Stimulated activated CD4-positive, alpha-beta T cell treated with anti-CD3 and anti-CD28 coated beads, TNF-alpha, amount 100 ng/mL, for 48 hours (primary cell): ENCODE measurements around the gene RBM12.

ENCODE experiments used
- DNase-seq, 3 donors: peaks; one replicate each; pipeline ENCODE4 v3.0.0-alpha.2; 2020; ENCODE audit warnings: low read depth in 3 of 3

The RBM12 gene

GRCh38 chr20:35653893-35654292 is 10.8 kb downstream of the RBM12 start:
- DNase-seq = no peak

GRCh38 chr20:35653430-35653734 is 11.3 kb downstream of the RBM12 start:
- no peak for DNase-seq

- no peak for DNase-seq
Measured at GRCh38 chr20:35652641-35653429, 11.9 kb downstream of the RBM12 start.

- DNase-seq = no peak
Measured at GRCh38 chr20:35651958-35652357, 12.7 kb downstream of the RBM12 start.

GRCh38 chr20:35650632-35651031 is 14.1 kb downstream of the RBM12 start:
- no peak for DNase-seq

- no peak for DNase-seq
Measured at GRCh38 chr20:35648836-35649235, 15.9 kb downstream of the RBM12 start.

- no peak for DNase-seq
Measured at GRCh38 chr20:35644806-35645205, 19.9 kb downstream of the RBM12 start.

- no peak for DNase-seq
Measured at GRCh38 chr20:35643045-35643444, 21.7 kb downstream of the RBM12 start.

GRCh38 chr20:35641743-35642142 is 23.0 kb downstream of the RBM12 start:
- no peak for DNase-seq

GRCh38 chr20:35640724-35641123 is 24.0 kb downstream of the RBM12 start:
- no peak for DNase-seq

GRCh38 chr20:35638751-35639150 is 25.9 kb downstream of the RBM12 start:
- DNase-seq = no peak

- DNase-seq = no peak
Measured at GRCh38 chr20:35637276-35637675, 27.4 kb downstream of the RBM12 start.

- DNase-seq = no peak
Measured at GRCh38 chr20:35636095-35636494, 28.6 kb downstream of the RBM12 start.

- no peak for DNase-seq
Measured at GRCh38 chr20:35635652-35636051, 29.0 kb downstream of the RBM12 start.

GRCh38 chr20:35632539-35633115 is 32.1 kb downstream of the RBM12 start:
- no peak for DNase-seq

GRCh38 chr20:35630636-35631035 is 34.1 kb downstream of the RBM12 start:
- no peak for DNase-seq

- no peak for DNase-seq
Measured at GRCh38 chr20:35629427-35630145, 35.1 kb downstream of the RBM12 start.

- DNase-seq = no peak
Measured at GRCh38 chr20:35627121-35627520, 37.6 kb downstream of the RBM12 start.

- no peak for DNase-seq
Measured at GRCh38 chr20:35626386-35627001, 38.2 kb downstream of the RBM12 start.

GRCh38 chr20:35625584-35626385 is 38.9 kb downstream of the RBM12 start:
- DNase-seq = no peak

- no peak for DNase-seq
Measured at GRCh38 chr20:35621560-35621946, 43.1 kb downstream of the RBM12 start.
